Mucosa of descending colon (tissue), 3 donors: ENCODE data around the gene SHROOM2. TPM values are rescaled to one million over a fixed set of nuclear protein-coding genes. Genes with fewer than 3 reads are reported as not detected.

Experiments
- ATAC-seq: fragments of 200-7000 bp; cut with Tn5 transposase; one replicate; pipeline ENCODE4 v1.9.1; 2020; ENCODE audit warnings: mild to moderate bottlenecking, moderate library complexity
- DNase-seq, 3 donors: peaks; one replicate each; pipeline ENCODE4 v3.0.0-alpha.2; 2020
- H3K36me3 ChIP-seq: fragments of 200-600 bp; one replicate; pipeline ENCODE4 v1.8.0; 2021; ENCODE audit warnings: low read depth, mild to moderate bottlenecking
- H3K4me1 ChIP-seq: fragments of 200-600 bp; one replicate; pipeline ENCODE4 v1.8.0; 2021; ENCODE audit warnings: low read depth, mild to moderate bottlenecking
- H3K4me3 ChIP-seq: fragments of 200-600 bp; one replicate; pipeline ENCODE4 v1.8.0; 2021; ENCODE audit warnings: mild to moderate bottlenecking
- H3K9me3 ChIP-seq: fragments of 200-600 bp; one replicate; pipeline ENCODE4 v1.8.0; 2021; ENCODE audit warnings: mild to moderate bottlenecking
- intact Hi-C, 2 donors: fragments of 100-400 bp; cut with DNase I in 1 of 2; cut with micrococcal nuclease in 1 of 2; formaldehyde crosslinking; loops; one replicate each; pipeline versions ENCODE4 v1.11.0 to v1.11.1; 2022; cut with DNase I, micrococcal nuclease
- total RNA-seq, 3 donors: library from RNA; stranded (reverse); fragmentation: NEBNext Ultra II Directional in 2 of 3; extraction: Animal tissue kit (Norgen Biotek cat#: 25700) in 2 of 3; gene quantifications; one replicate each; pipeline versions ENCODE4 v1.2.1 to v1.2.4, GENCODE V29; 2021 to 2023
- TF ChIP-seq, protein P1 (sequence below): fragments of 200-600 bp; IDR thresholded peaks from one replicate; pipeline ENCODE4 v1.8.0; 2022; ENCODE audit warnings: antibody characterized with exemption, mild to moderate bottlenecking
- donor health status: DM: no; HTN: no; CAD: no; lungs with moderate emphysema.
- donor health status: DM: no; HTN: no; CAD: no.
- donor health status: DM: no; HTN: yes; CAD: no.

The SHROOM2 gene
- total RNA-seq, 3 donors from 2014 or later: 1.2 to 11.5 (median 5.1) TPM

DNA sequence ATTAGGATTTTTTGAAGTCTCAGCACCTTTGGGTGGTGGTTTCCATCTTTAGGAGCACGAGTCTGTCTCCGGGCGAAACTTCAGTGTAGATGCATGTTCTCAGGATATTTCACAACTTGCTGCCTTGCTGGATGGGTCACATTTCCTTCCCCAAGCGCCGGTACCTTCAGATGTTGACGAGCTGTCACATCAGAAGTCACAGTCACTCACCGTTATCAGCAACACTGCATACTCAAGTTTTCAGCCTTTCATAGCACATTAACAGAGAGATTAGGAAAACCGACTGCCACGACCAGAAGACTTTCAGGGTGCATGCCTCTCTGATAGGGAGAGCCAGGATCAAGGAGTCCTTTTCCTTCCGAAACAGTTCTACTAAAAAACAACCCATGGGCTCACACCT, 77.8 kb downstream of the SHROOM2 start:
- ATAC-seq (no peak), DNase-seq (no peak)

DNA sequence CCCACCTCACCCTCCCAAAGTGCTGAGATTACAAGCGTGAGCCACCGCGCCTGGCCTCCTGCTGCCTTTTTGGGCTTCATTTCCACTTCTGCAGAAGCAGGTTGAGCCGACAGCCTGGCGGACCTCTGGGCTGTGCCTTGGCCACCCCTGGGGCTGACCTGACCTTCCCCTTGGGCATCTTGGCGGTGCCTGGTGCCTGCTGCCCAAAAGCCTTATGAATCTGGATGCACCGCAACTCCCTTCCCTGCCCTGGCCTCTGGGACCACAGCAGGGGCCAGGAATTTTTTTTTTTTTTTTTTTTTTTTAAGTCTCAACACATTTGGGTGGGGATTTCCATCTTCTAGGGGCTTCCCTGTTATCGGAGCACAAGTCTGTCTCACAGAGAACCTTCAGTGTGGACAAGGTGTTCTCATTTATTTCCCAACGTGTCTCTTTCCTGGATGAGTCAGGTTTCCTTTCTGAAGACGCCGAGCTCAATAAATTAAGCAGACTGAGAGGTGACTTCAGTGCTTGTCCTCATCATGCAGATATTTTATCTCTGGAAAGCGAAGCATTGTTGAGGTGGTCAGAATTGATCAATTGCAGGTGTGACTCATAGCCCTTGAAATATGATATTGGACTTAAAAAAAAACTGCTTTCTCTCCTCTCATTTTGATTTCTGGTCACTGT, 79.7 kb downstream of the SHROOM2 start:
- intact Hi-C loops: no loop called here
- Histone ChIP-seq H3K4me1 (no peaks in the 10 kb centered on the region), H3K4me3 (no peak overlapping the region), H3K9me3 (no peaks in the 10 kb centered on the region), H3K36me3 (no peaks in the 10 kb centered on the region)
- DNase-seq: no peak
- TF ChIP-seq, protein P1, sequence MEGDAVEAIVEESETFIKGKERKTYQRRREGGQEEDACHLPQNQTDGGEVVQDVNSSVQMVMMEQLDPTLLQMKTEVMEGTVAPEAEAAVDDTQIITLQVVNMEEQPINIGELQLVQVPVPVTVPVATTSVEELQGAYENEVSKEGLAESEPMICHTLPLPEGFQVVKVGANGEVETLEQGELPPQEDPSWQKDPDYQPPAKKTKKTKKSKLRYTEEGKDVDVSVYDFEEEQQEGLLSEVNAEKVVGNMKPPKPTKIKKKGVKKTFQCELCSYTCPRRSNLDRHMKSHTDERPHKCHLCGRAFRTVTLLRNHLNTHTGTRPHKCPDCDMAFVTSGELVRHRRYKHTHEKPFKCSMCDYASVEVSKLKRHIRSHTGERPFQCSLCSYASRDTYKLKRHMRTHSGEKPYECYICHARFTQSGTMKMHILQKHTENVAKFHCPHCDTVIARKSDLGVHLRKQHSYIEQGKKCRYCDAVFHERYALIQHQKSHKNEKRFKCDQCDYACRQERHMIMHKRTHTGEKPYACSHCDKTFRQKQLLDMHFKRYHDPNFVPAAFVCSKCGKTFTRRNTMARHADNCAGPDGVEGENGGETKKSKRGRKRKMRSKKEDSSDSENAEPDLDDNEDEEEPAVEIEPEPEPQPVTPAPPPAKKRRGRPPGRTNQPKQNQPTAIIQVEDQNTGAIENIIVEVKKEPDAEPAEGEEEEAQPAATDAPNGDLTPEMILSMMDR: no peak
- ATAC-seq: no peak

More for the DNA sequence above, 77.8 kb downstream of the SHROOM2 start:
- no peaks in the 10 kb centered on the region for H3K4me1 ChIP-seq
- intact Hi-C loops: no loop called here
- no peaks in the 10 kb centered on the region for H3K36me3 ChIP-seq
- H3K9me3 ChIP-seq: no peaks in the 10 kb centered on the region
- no peak overlapping the region for H3K4me3 ChIP-seq
- TF ChIP-seq, protein P1: no peak

DNA sequence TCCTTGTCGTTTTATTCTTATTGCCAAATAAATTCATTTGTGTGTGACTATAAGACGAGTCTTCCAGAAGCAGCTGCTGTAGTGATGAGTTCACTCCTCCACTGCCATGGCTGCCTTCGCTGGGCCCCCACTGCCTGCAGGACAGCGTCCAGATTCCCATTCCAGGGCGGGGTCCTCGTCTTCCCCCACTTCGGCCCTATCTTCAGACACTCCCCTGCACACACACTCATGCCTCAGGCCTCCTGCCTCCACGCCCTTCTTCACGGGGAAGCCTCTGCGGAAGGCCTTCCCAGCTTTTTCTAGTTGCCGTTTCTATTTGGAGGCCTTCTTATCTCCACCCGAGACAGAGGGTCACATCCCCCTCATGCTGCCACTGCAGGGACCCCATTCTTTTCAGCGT, 80.4 kb downstream of the SHROOM2 start:
- H3K9me3 ChIP-seq: no peaks in the 10 kb centered on the region
- TF ChIP-seq, protein P1: no peak
- DNase-seq (no peak), ATAC-seq (no peak)
- no peak overlapping the region for H3K4me3 ChIP-seq
- intact Hi-C loops: no loop called here
- no peaks in the 10 kb centered on the region for H3K4me1 ChIP-seq
- H3K36me3 ChIP-seq: no peaks in the 10 kb centered on the region

DNA sequence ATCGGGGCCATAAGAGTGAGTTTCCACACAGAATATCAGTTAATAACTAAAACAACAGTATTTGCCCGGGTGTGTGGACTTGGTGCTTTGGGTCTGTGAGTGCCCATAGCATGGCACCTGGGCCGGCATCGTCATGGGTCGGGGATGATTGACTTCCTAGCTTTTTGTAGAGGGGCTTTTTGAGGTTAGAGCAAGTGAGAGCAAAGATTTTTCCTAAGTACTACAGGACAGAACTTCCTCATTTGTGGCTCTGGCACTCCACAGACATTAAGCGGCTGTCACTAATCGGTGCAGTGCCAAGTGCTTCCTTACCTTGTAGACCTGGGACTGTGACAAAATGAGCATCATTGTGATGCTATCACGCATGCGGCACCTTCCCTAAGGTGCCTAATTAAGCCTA, 81.0 kb downstream of the SHROOM2 start:
- no peak for ATAC-seq
- no peaks in the 10 kb centered on the region for H3K9me3 ChIP-seq
- no peak overlapping the region for H3K4me3 ChIP-seq
- DNase-seq: no peak
- no peaks in the 10 kb centered on the region for H3K4me1 ChIP-seq
- TF ChIP-seq, protein P1: no peak
- intact Hi-C loops: no loop called here
- H3K36me3 ChIP-seq: no peaks in the 10 kb centered on the region

DNA sequence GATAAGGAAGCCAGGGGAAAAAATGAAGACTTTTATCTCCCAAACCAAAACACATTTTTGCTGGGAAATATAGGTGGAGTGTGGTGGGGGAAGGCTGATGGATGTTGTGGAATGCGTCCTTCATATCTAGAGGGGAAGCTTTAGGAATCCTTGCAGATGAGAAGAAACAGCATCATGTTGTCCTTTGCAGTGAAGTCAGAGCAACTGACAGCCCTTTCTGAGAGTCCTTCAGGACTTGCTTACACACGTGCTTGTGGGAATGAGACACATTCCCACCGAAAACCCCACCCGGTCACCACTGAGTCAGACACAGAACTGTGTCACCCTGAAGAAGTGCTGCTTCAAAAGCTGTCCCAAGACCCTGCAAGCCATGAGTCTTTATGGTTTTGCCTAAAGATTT, 81.5 kb downstream of the SHROOM2 start:
- H3K4me3 ChIP-seq: no peak overlapping the region
- no peaks in the 10 kb centered on the region for H3K36me3 ChIP-seq
- no peak for ATAC-seq
- intact Hi-C loops: no loop called here
- H3K9me3 ChIP-seq: no peaks in the 10 kb centered on the region
- no peak for DNase-seq
- TF ChIP-seq, protein P1: no peak
- H3K4me1 ChIP-seq: no peaks in the 10 kb centered on the region
